IPS DF 6.9 (cell line): ENCODE measurements around the gene FZD4.
"Not testable (repeated sequence)": the region's sequence is repeated elsewhere in the genome, so short reads cannot be mapped to it uniquely, and the experiment has no call there.

ENCODE experiments used
- DNase-seq: peaks from one replicate; pipeline ENCODE4 v3.0.0-alpha.2; 2013; ENCODE audit warnings: low read depth, low spot score
- H3K27ac ChIP-seq: one replicate; pipeline ENCODE4 v1.5.1; 2013; ENCODE audit warnings: low read length, control low read depth
- H3K27me3 ChIP-seq: 2 replicates; pipeline ENCODE4 v1.6.1; 2013; ENCODE audit warnings: mild to moderate bottlenecking, low read length; ENCODE audit not compliant: control insufficient read depth, insufficient read depth
- H3K36me3 ChIP-seq: 2 replicates; pipeline ENCODE4 v1.6.1; 2013; ENCODE audit warnings: low read length; ENCODE audit not compliant: control insufficient read depth, insufficient read depth
- H3K4me1 ChIP-seq: 2 replicates; pipeline ENCODE4 v1.6.1; 2013; ENCODE audit warnings: low read length; ENCODE audit not compliant: control insufficient read depth, insufficient read depth
- H3K4me3 ChIP-seq: 2 replicates; pipeline ENCODE4 v1.5.1; 2013; ENCODE audit warnings: mild to moderate bottlenecking, low read length
- H3K9me3 ChIP-seq: 2 replicates; pipeline ENCODE4 v1.6.1; 2013; ENCODE audit warnings: low read length, inconsistent platforms; ENCODE audit not compliant: control insufficient read depth, insufficient read depth
- WGBS: extraction: QIAGEN DNeasy Blood & Tissue Kit; methylation state at CpG from one replicate; pipeline ENCODE4 v1.1.7; 2013; ENCODE audit warnings: mixed read lengths, missing lambda C conversion rate; ENCODE audit not compliant: insufficient read length, insufficient coverage; 5-methylcytosine and 5-hydroxymethylcytosine counted together

FZD4 gene

GRCh38 chr11:86923999-86924766 lies 31.0 kb downstream of the FZD4 start:
- Histone ChIP-seq H3K9me3 (no peaks in the 10 kb centered on the region), H3K4me3 (no peak overlapping the region), H3K4me1 (no peaks in the 10 kb centered on the region), H3K27ac (no peak overlapping the region), H3K27me3 (no peaks in the 10 kb centered on the region), H3K36me3 (no peaks in the 10 kb centered on the region)
- peak; percentile 87 for DNase-seq
- no CpG with 5 or more reads among the region's 6 CpGs for WGBS

- WGBS: no CpG with 5 or more reads among the region's 1 CpG
- no peaks in the 10 kb centered on the region for H3K36me3 ChIP-seq
- no peak overlapping the region for H3K4me3 ChIP-seq
- DNase-seq: no peak
- H3K4me1 ChIP-seq: no peaks in the 10 kb centered on the region
- no peak overlapping the region for H3K27ac ChIP-seq
- no peaks in the 10 kb centered on the region for H3K9me3 ChIP-seq
- H3K27me3 ChIP-seq: no peaks in the 10 kb centered on the region
These were observed 33.0 kb downstream of the FZD4 start for GRCh38 chr11:86922225-86922624.

- no peak overlapping the region for H3K27ac ChIP-seq
- no peaks in the 10 kb centered on the region for H3K36me3 ChIP-seq
- whole genome bisulfite sequencing: no CpG with 5 or more reads among the region's 7 CpGs
These were observed 35.5 kb downstream of the FZD4 start for GRCh38 chr11:86919557-86920210.

GRCh38 chr11:86918973-86919372 lies 36.2 kb downstream of the FZD4 start:
- Histone ChIP-seq H3K27ac (no peak overlapping the region), H3K36me3 (no peaks in the 10 kb centered on the region), H3K4me1 (no peaks in the 10 kb centered on the region), H3K4me3 (no peak overlapping the region), H3K27me3 (no peaks in the 10 kb centered on the region), H3K9me3 (no peaks in the 10 kb centered on the region)
- no CpG with 5 or more reads among the region's 7 CpGs for WGBS
- no peak for DNase-seq

More at GRCh38 chr11:86919557-86920210, 35.5 kb downstream of the FZD4 start:
- peak; percentile 48 for DNase-seq
- H3K9me3 ChIP-seq: no peaks in the 10 kb centered on the region
- no peak overlapping the region for H3K4me3 ChIP-seq
- no peaks in the 10 kb centered on the region for H3K4me1 ChIP-seq
- H3K27me3 ChIP-seq: no peaks in the 10 kb centered on the region

GRCh38 chr11:86918496-86918895 lies 36.7 kb downstream of the FZD4 start:
- Histone ChIP-seq H3K4me3 (no peak overlapping the region), H3K9me3 (no peaks in the 10 kb centered on the region), H3K36me3 (no peaks in the 10 kb centered on the region), H3K4me1 (no peaks in the 10 kb centered on the region), H3K27ac (no peak overlapping the region), H3K27me3 (no peaks in the 10 kb centered on the region)
- no peak for DNase-seq
- WGBS: no CpG with 5 or more reads among the region's 2 CpGs

GRCh38 chr11:86917589-86917988 lies 37.6 kb downstream of the FZD4 start:
- WGBS: no CpG with 5 or more reads among the region's 2 CpGs
- Histone ChIP-seq H3K27me3 (no peaks in the 10 kb centered on the region), H3K9me3 (no peaks in the 10 kb centered on the region), H3K27ac (no peak overlapping the region), H3K4me3 (no peak overlapping the region), H3K4me1 (no peaks in the 10 kb centered on the region), H3K36me3 (no peaks in the 10 kb centered on the region)
- no peak for DNase-seq

- Histone ChIP-seq H3K27me3 (no peaks in the 10 kb centered on the region), H3K27ac (no peak overlapping the region), H3K4me3 (no peak overlapping the region), H3K4me1 (no peaks in the 10 kb centered on the region), H3K36me3 (no peaks in the 10 kb centered on the region), H3K9me3 (no peaks in the 10 kb centered on the region)
- DNase-seq: no peak
- no CpG with 5 or more reads among the region's 1 CpG for WGBS
These were observed 38.9 kb downstream of the FZD4 start for GRCh38 chr11:86916330-86916729.

DNA sequence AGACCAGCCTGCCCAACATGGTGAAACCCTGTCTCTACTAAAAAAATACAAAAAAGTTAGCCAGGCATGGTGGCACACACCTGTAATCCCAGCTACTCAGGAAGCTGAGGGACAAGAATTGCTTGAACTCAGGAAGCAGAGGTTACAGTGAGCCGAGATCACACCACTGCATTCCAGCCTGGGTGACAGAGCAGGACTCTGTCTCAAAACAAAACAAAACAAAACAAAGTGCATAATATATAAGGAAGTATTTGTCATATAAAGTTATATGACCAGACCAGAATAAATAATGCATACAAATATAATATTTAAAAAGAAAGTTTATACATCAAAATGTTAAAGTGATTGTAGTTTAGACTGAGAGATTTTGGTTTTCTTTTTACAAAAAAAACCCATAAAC lies 39.3 kb downstream of the FZD4 start:
- H3K36me3 ChIP-seq, H3K4me3 ChIP-seq, H3K27ac ChIP-seq, H3K4me1 ChIP-seq, H3K9me3 ChIP-seq, DNase-seq, H3K27me3 ChIP-seq: not testable (repeated sequence)
- WGBS: no CpG with 5 or more reads among the region's 1 CpG

DNA sequence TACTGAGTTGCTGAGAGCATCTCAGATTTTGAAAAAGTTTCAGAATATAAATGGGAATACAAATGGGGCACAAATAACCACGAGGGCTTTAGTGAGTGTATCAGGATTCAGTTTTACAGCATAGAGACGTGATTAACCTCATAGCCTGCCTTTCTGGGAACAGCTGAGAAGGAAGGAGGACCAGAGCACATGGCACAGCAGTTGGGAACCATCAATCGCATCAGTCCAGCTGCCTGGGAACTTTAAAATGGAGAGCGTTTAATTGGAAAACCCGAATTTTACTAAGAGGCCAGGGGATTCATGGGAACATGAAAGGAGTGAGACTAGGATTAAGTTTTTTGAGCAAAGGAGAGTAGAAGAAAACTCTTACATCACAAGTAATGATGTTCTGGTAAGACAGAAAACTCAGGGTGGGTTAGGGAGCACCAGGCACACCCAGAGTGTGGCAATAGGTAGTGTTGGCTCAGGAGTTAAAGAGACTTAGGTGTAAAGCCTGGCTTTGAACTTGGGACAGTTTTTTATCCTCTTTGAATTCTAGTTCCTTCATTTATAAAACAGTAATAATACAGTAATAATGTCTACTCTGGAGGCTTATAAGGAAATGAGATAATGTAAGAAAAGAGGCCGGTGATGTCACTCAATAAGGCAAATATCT lies 40.2 kb downstream of the FZD4 start:
- H3K4me3 ChIP-seq: no peak overlapping the region
- WGBS: no CpG with 5 or more reads among the region's 6 CpGs
- no peak for DNase-seq
- no peaks in the 10 kb centered on the region for H3K4me1 ChIP-seq
- no peaks in the 10 kb centered on the region for H3K36me3 ChIP-seq
- H3K27ac ChIP-seq: no peak overlapping the region
- H3K27me3 ChIP-seq: no peaks in the 10 kb centered on the region
- no peaks in the 10 kb centered on the region for H3K9me3 ChIP-seq

GRCh38 chr11:86912238-86912637 lies 43.0 kb downstream of the FZD4 start:
- Histone ChIP-seq H3K4me1 (no peaks in the 10 kb centered on the region), H3K27me3 (no peaks in the 10 kb centered on the region), H3K9me3 (no peaks in the 10 kb centered on the region), H3K36me3 (no peaks in the 10 kb centered on the region), H3K27ac (no peak overlapping the region), H3K4me3 (no peak overlapping the region)
- no peak for DNase-seq
- no CpG with 5 or more reads among the region's 1 CpG for WGBS
